HG02981 (cell line): Measurements from ENCODE around the gene MLLT1.

Experiments used
- ATAC-seq: cut with Tn5 transposase; IDR thresholded peaks from one replicate; pipeline ENCODE4 v1.9.1; 2021; ENCODE audit warnings: mild to moderate bottlenecking, moderate library complexity; ENCODE audit not compliant: unreplicated experiment

The MLLT1 gene

DNA sequence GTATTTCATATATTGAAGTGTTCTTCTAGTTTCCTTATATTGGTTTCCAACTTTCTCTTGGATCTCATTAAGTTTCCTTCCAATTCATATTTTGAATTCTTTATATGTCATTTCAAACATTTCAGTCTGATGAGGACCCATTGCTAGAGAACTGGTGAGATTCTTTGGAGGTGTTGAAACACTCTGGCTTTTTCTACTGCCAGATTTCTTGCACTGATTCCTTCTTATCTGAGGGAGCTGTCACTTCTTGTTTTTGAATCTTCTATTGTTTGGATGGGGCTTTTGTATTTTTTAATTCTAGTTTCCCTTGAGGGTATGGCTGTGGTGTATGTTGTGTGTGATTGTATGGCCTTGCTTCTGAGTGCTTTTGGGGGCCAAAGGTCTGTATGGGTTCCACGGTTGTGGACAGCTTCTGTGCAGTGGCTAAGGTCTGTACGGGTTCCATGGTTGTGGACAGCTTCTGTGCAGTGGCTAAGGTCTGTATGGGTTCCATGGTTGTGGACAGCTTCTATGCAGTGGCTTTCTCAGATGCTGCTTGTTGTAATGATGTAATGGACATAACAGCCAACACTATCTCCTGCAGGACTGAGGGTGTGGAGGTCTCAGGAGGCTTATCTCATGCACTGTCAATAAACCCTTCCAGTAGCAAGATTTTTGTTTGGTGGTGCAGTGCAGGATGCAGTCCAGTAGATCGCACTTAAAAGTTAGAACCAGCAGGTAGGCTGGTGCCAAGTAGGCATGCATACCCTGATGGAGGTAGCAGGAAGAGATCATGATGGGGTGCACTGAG lies 107.5 kb downstream of the MLLT1 start:
- no peak for ATAC-seq

DNA sequence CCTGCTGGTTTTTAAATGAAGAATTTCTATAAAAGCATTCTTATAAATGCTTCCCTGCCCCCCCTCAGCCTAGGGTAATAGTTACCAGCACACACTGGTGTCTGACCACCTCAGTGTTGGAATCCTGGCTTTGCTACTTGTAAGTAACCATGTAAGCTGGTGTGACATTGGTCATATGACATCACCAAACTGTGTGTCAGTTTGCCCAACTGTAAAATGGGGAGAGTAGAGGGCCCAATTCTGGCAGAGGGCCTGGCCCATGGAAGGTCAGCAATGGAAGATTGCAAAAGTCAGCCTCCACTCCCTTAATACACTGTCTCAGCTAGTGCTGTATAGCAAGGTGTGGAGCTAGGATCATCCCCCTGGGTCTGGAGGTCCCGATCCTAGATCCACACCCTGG lies 112.7 kb downstream of the MLLT1 start:
- no peak for ATAC-seq

DNA sequence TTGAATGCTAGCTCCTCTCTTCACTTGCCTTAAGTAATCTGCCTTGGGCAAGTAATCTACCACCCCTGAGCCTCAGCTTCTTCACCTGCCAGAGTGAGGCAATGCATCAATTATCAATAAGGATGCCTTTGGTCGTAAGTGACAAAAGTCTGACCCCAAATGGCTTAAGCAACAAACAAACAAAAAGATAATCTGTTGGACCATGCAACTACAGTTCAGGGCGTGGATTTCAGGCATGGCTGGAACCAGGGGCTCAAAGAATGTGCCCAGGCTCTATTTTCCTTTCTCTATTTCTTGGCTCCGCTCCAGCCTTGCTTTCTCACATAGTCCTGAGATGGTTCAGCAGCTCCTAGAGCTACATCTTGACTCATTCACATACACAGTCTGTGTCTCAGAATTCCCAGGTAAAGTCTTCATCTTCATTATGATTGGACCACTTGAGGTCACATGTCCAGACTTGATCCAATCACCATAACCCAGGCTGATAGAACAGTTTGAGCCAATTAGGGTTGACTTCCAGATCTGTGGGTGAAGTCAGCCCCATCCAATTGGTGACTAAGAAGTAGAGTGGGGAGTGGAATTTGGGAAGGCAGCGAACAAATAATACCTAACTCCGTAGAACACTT lies 114.8 kb downstream of the MLLT1 start:
- ATAC-seq = no peak

DNA sequence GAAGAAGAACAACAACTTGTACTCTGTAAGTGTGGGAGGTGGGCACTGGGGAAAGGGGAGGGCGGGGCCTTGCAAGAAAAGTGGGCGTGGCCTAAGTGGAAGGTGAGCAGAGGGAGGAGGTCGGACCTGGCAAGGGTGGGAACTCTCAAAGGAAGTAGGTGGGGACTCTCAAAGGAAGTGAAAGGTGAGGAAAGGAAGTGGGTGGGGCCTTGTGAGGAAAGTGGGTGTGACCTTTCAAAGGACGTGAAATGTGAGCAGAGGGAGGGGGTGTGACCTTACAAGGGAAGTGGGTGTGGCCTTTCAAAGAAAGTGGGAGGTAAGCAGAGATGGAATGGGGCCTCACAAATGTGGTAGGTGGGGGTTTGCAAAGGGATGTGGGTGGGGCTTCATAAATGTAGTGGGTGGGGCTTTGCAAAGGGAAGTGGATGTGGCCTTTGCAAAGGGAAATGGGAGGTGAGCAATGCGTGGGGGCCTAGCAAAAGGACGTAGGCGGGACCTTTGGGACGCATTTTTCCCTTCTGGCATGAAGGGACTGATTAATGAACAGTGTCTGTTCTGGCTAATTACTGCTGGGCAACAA lies 118.4 kb downstream of the MLLT1 start:
- ATAC-seq = no peak
